HepG2 (cell line): Measurements from ENCODE around the gene PLD2. TPM values are rescaled to one million over a fixed set of nuclear protein-coding genes. Genes with fewer than 3 reads are reported as not detected.

ENCODE experiments used
- DBP ChIP-seq: sonication (generic); formaldehyde crosslinking; IDR thresholded peaks from 2 replicates; pipeline ENCODE4 v1.4.0; 2020; ENCODE audit warnings: missing genetic modification reagents; ENCODE audit errors: not compliant biosample characterization
- ETS1 ChIP-seq: sonication (generic); formaldehyde crosslinking; IDR thresholded peaks from 2 replicates; pipeline ENCODE4 v1.4.0; 2020; ENCODE audit warnings: missing genetic modification reagents
- PBX3 ChIP-seq: sonication (generic); formaldehyde crosslinking; IDR thresholded peaks from 2 replicates; pipeline ENCODE4 v1.8.1; 2023; ENCODE audit warnings: missing genetic modification reagents, inconsistent platforms, borderline replicate concordance
- PHF8 ChIP-seq: sonication (generic); formaldehyde crosslinking; IDR thresholded peaks from 2 replicates; pipeline ENCODE4 v1.5.0; 2020; ENCODE audit warnings: missing genetic modification reagents
- PLSCR1 ChIP-seq: sonication (generic); formaldehyde crosslinking; IDR thresholded peaks from 2 replicates; pipeline ENCODE4 v1.5.0; 2020; ENCODE audit warnings: missing genetic modification reagents, mild to moderate bottlenecking, borderline replicate concordance
- RBFOX2 ChIP-seq: fragments of 200-400 bp; formaldehyde crosslinking; IDR thresholded peaks from 2 replicates; pipeline ENCODE4 v1.6.1; 2017; ENCODE audit warnings: low read depth, mild to moderate bottlenecking, low read length
- REST ChIP-seq, 2 experiments: IDR thresholded peaks; 2 replicates each; pipeline ENCODE4 v1.6.1; 2011 to 2012; ENCODE audit warnings: low read length in 2 of 2, borderline replicate concordance in 1 of 2, low read depth in 1 of 2, mild to moderate bottlenecking in 1 of 2, moderate library complexity in 1 of 2
- TERF1 ChIP-seq: sonication (generic); formaldehyde crosslinking; IDR thresholded peaks from 2 replicates; pipeline ENCODE4 v1.8.0; 2022; ENCODE audit warnings: mild to moderate bottlenecking, missing genetic modification reagents, moderate library complexity
- YEATS2 ChIP-seq: sonication (generic); formaldehyde crosslinking; IDR thresholded peaks from 2 replicates; pipeline ENCODE4 v1.4.0; 2020; ENCODE audit warnings: missing genetic modification reagents, borderline replicate concordance
- ZBTB26 ChIP-seq: IDR thresholded peaks from 2 replicates; pipeline ENCODE4 v1.6.1; 2016; ENCODE audit warnings: missing compliant biosample characterization, missing genetic modification reagents, borderline replicate concordance
- ZBTB3 ChIP-seq: sonication (generic); formaldehyde crosslinking; IDR thresholded peaks from 2 replicates; pipeline ENCODE4 v1.4.0; 2020; ENCODE audit warnings: low read depth, mild to moderate bottlenecking, moderate library complexity, missing genetic modification reagents, borderline replicate concordance
- ZBTB7B ChIP-seq: sonication (generic); formaldehyde crosslinking; IDR thresholded peaks from 2 replicates; pipeline ENCODE4 v1.4.0; 2020; ENCODE audit warnings: missing genetic modification reagents
- ZNF644 ChIP-seq: IDR thresholded peaks from 2 replicates; pipeline ENCODE4 v1.6.1; 2016; ENCODE audit warnings: low read depth
- ZNF7 ChIP-seq: IDR thresholded peaks from 2 replicates; pipeline ENCODE4 v1.6.1; 2016; ENCODE audit warnings: missing biosample characterization, missing genetic modification reagents
- polyA plus RNA-seq, 8 experiments: library from polyadenylated mRNA; depleted of rRNA in 3 of 8; stranded (reverse) in 7 of 8; unstranded in 1 of 8; fragments of >200 nt; fragmentation: Illumina TruSeq in 4 of 8; extraction: Trizol in 4 of 8; gene quantifications; 2 replicates each; pipeline versions ENCODE4 v1.2.1 to v1.2.3, GENCODE V29; 2011 to 2016; ENCODE audit warnings: low read depth in 4 of 8, missing spikeins in 1 of 8, mixed read lengths in 1 of 8; ENCODE audit not compliant: insufficient read depth in 1 of 8
- total RNA-seq, 5 experiments: library from RNA; depleted of rRNA; stranded (reverse); fragments of >200 nt; fragmentation: Illumina TruSeq; extraction: Trizol; gene quantifications; 2 replicates each; pipeline ENCODE4 v1.2.3, GENCODE V29; 2016; ENCODE audit warnings: low read depth in 1 of 5

Gene PLD2
- total and polyA plus RNA-seq, 2 of the 13 experiments (the other 11 are each of a cell fraction or from before 2014, with no cell fraction given) = 13.4 to 29.7 TPM

- TF ChIP-seq ETS1 = no peak
- no peak; a peak in 1 of 4 replicates for TF ChIP-seq REST (IDR thresholded peaks at IDR 0.05; ENCODE audit: borderline replicate concordance in 1 of 2, low read depth in 1 of 2, low read length in 2 of 2)
- no peak for TF ChIP-seq TERF1 (CRISPR knock-in tag)
- peak; percentile 88 for TF ChIP-seq RBFOX2
- 0 out of 2 replicates have a peak, but pooled peaks have one; percentile 63 for TF ChIP-seq PBX3 (CRISPR knock-in tag)
- peak; percentile 76 for TF ChIP-seq ZBTB7B (CRISPR knock-in tag)
- peak; percentile 49; the same call in 1 of the 2 replicates for TF ChIP-seq ZBTB26 (CRISPR knock-in tag)
- peak; percentile 67 for TF ChIP-seq PHF8
- TF ChIP-seq PLSCR1 = no peak; the same call in 1 of the 2 replicates
- TF ChIP-seq DBP (CRISPR knock-in tag) = no peak
- TF ChIP-seq YEATS2 (CRISPR knock-in tag) = 0 out of 2 replicates have a peak, but pooled peaks have one; percentile 12
- TF ChIP-seq ZNF7 (CRISPR knock-in tag) = no peak
- TF ChIP-seq ZNF644 (CRISPR knock-in tag) = no peak
- no peak for TF ChIP-seq ZBTB3 (CRISPR knock-in tag)
These were observed 17.9 kb upstream of the PLD2 start, which contains the start of gene GLTPD2 (continued) for GRCh38 chr17:4788807-4789700.
